ENCODE data around the gene PLBD1.

Gene PLBD1

GRCh38 chr12:14571779-14572178, 4.1 kb upstream of the PLBD1 start:
- in situ Hi-C loops (cut with MboI; ENCODE audit: low sequenced_read_pairs), result no loop called here

- in situ Hi-C loops (cut with MboI; ENCODE audit: low sequenced_read_pairs), result no loop called here
These were observed 2.5 kb upstream of the PLBD1 start for GRCh38 chr12:14570231-14570630.

GRCh38 chr12:14564336-14564959, 3.2 kb downstream of the PLBD1 start:
- in situ Hi-C loops (cut with MboI; ENCODE audit: low sequenced_read_pairs), result no loop called here

- in situ Hi-C loops (cut with MboI; ENCODE audit: low sequenced_read_pairs), result no loop called here
These were observed 4.6 kb downstream of the PLBD1 start for GRCh38 chr12:14563046-14563445.

GRCh38 chr12:14562279-14562678, 5.4 kb downstream of the PLBD1 start:
- in situ Hi-C loops (cut with MboI; ENCODE audit: low sequenced_read_pairs), result no loop called here

GRCh38 chr12:14561677-14562238, 5.9 kb downstream of the PLBD1 start:
- in situ Hi-C loops (cut with MboI; ENCODE audit: low sequenced_read_pairs), result no loop called here

- in situ Hi-C loops (cut with MboI; ENCODE audit: low sequenced_read_pairs), result no loop called here
These were observed 6.6 kb downstream of the PLBD1 start for GRCh38 chr12:14560904-14561574.

GRCh38 chr12:14558473-14558959, 9.2 kb downstream of the PLBD1 start:
- in situ Hi-C loops (cut with MboI; ENCODE audit: low sequenced_read_pairs), result no loop called here

- in situ Hi-C loops (cut with MboI; ENCODE audit: low sequenced_read_pairs), result no loop called here
These were observed 9.7 kb downstream of the PLBD1 start for GRCh38 chr12:14557966-14558365.

GRCh38 chr12:14554281-14555007, 13.2 kb downstream of the PLBD1 start:
- in situ Hi-C loops (cut with MboI; ENCODE audit: low sequenced_read_pairs), result no loop called here

GRCh38 chr12:14548609-14549008, 19.1 kb downstream of the PLBD1 start:
- in situ Hi-C loops (cut with MboI; ENCODE audit: low sequenced_read_pairs), result no loop called here

- in situ Hi-C loops (cut with MboI; ENCODE audit: low sequenced_read_pairs), result no loop called here
These were observed 20.1 kb downstream of the PLBD1 start for GRCh38 chr12:14547571-14547970.

GRCh38 chr12:14545144-14546124, 22.2 kb downstream of the PLBD1 start:
- in situ Hi-C loops (cut with MboI; ENCODE audit: low sequenced_read_pairs), result no loop called here

- in situ Hi-C loops (cut with MboI; ENCODE audit: low sequenced_read_pairs), result no loop called here
These were observed 26.8 kb downstream of the PLBD1 start for GRCh38 chr12:14540801-14541462.

GRCh38 chr12:14537088-14537487, 30.6 kb downstream of the PLBD1 start:
- in situ Hi-C loops (cut with MboI; ENCODE audit: low sequenced_read_pairs), result no loop called here

- in situ Hi-C loops (cut with MboI; ENCODE audit: low sequenced_read_pairs), result no loop called here
These were observed 35.5 kb downstream of the PLBD1 start for GRCh38 chr12:14532152-14532551.

GRCh38 chr12:14525964-14526363, 41.7 kb downstream of the PLBD1 start:
- in situ Hi-C loops (cut with MboI; ENCODE audit: low sequenced_read_pairs), result no loop called here

- in situ Hi-C loops (cut with MboI; ENCODE audit: low sequenced_read_pairs), result no loop called here
These were observed 45.9 kb downstream of the PLBD1 start for GRCh38 chr12:14521822-14522221.

GRCh38 chr12:14514946-14515345, 52.7 kb downstream of the PLBD1 start:
- in situ Hi-C loops (cut with MboI; ENCODE audit: low sequenced_read_pairs), result no loop called here

Measured in HL-60/S4 treated with retinoic acid at 250 ng/mL for 4 days and 3 days (cell line).